Hematopoietic multipotent progenitor cell (in vitro differentiated cells): Measurements from ENCODE around the gene MAPKAPK2. TPM values are rescaled to one million over a fixed set of nuclear protein-coding genes. Genes with fewer than 3 reads are reported as not detected.
"Not testable (repeated sequence)": the region's sequence is repeated elsewhere in the genome, so short reads cannot be mapped to it uniquely, and the experiment has no call there.

Source experiments
- DNase-seq, 3 donors: peaks; one replicate each; pipeline ENCODE4 v3.0.0-alpha.2; 2011 to 2015; ENCODE audit warnings: low read depth in 2 of 3, low spot score in 2 of 3
- small RNA-seq: library from RNA; depleted of rRNA; stranded (forward); fragments of <200 nt; gene quantifications from one replicate; pipeline ENCODE3, GENCODE V24; 2012
- total RNA-seq: library from RNA; depleted of rRNA; stranded (reverse); fragments of >200 nt; gene quantifications from one replicate; pipeline ENCODE4 v1.2.3, GENCODE V29; 2012

MAPKAPK2 gene
- total RNA-seq, 1 donor: 56.3 TPM

GRCh38 chr1:206768472-206769303 lies 84.0 kb downstream of the MAPKAPK2 start:
- no peak for DNase-seq

DNA sequence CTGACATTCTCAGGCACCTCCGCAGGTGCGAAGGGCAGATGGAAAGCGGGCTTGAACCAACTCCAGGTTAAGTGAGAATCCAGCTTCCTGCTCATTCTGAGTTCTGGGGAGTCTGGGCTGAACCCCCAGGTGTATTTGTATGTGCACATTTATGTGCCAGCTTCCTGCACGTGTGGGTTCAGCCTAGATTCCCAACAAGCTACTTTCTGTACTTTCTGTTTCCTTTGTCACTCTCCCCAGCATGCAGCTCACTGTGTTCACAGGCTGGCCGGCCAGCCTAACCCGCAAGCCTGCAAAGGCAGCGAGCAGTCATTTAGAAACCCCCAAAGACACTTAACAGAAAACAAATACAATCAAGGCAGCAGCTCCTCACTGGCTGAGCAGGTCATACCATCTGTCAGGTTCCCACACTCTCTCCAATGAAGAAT lies 84.6 kb downstream of the MAPKAPK2 start:
- no peak for DNase-seq

GRCh38 chr1:206770531-206771337 lies 86.0 kb downstream of the MAPKAPK2 start, which contains the start of gene IL19:
TSS of gene IL19 (plus strand) at chr1:206770773. CDS start at chr1:206836663, 65,890 bp downstream.
- DNase-seq: peak in 2 of 3 donors; percentile 37 to 40

DNA sequence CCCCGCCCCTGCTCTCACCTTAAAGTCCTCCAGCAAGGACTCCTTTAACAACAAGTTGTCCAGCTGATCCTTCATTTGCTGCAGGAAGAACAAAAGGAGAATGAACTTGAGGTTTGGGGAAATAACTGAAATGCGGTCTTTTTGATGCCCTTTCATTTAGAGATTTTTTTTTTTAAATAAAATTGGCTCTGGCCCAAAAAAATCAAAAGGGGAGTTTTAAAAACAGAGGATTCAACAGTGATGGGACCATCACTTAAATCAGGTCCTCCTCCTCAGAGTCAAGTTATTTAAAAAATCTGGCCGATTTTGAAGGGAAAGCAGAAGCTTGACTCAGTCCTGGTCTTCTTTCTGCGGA lies 86.6 kb downstream of the MAPKAPK2 start:
- peak in 1 of 3 donors; percentile 44 for DNase-seq

DNA sequence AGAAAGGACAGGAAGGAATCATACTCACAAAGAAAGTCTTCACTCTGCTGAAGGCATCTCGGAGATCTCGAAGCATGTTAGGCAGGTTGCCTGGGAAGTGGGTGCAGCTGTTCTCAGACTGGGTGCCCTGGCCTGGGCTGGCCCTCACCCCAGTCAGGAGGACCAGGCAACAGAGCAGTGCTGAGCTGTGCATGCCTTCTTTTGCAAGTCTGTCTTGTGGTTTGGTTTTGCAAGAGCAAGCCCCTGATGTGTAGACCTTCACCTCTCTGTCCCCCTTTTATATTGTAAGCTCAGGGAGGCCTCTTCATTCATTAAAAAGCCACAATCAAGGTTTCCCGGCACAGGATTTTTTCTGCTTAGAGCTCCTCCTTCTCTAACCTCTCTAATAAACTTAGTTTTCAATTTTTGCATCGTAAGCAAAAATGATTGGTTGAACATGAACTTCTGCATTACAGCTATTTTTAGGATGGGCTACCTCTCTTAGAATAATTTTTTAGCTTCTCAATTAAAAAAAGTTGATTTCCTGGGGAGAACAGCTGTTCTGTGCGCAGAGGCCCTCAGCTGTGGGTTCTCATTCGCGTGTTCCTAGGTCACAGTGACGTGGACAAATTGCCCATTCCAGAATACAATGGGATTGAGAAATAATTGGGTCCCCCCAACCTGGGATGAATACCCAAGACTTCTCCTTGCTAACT lies 87.7 kb downstream of the MAPKAPK2 start, which contains the start of gene IL10:
IL10 (minus strand) TSS at position 252 of the 695 bp plus-strand sequence; CDS start at position 193, 59 bp downstream.
- peak in 1 of 3 donors; percentile 42 for DNase-seq

- DNase-seq: no peak
Observed at GRCh38 chr1:206774093-206774492, 89.4 kb downstream of the MAPKAPK2 start.

GRCh38 chr1:206776229-206776628 lies 91.5 kb downstream of the MAPKAPK2 start:
- DNase-seq: no peak

GRCh38 chr1:206778031-206778430 lies 93.3 kb downstream of the MAPKAPK2 start:
- no peak for DNase-seq

DNA sequence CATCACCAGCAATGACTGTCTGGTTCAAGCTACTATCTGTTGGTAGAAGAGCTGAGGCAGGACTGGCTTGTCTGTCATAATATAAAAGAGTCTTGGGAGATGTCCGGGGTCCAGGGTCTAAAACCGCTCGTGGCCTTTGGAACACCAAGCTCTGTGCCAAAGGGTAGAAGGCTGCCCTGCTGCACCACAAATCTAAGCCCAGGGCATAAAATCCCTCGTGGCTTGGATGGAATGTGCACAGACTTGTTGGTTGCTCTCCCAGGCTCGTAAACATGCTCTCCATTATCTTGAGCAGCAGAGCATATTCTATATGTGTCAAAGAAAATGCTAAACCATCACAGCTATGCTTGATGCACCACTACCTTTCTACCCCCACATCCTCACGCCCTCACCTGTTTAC lies 94.2 kb downstream of the MAPKAPK2 start:
- not testable (repeated sequence) for DNase-seq

- peak in 1 of 3 donors; percentile 30 for DNase-seq
Observed at GRCh38 chr1:206779638-206780037, 94.9 kb downstream of the MAPKAPK2 start.

GRCh38 chr1:206782448-206782847 lies 97.7 kb downstream of the MAPKAPK2 start:
- peak in 1 of 3 donors; percentile 59 for DNase-seq

GRCh38 chr1:206783506-206783905 lies 98.8 kb downstream of the MAPKAPK2 start:
- no peak for DNase-seq

Small RNAs within 50 kb of the gene (small RNA-seq; reads per million reads assigned to genes)
- not detected for gene RF00019

Other genes with a start within 250 kb of the MAPKAPK2 start
- gene IKBKE, start 214.4 kb upstream of the MAPKAPK2 start, total RNA-seq: 29.4 TPM
- 19.1 TPM for gene RASSF5, start 177.4 kb upstream of the MAPKAPK2 start, total RNA-seq
- 75.4 TPM for gene EIF2D, start 72.4 kb upstream of the MAPKAPK2 start, total RNA-seq
- 11.0 TPM for gene DYRK3, start 49.4 kb upstream of the MAPKAPK2 start, total RNA-seq
- not detected for gene IL19, start 85.9 kb downstream of the MAPKAPK2 start, total RNA-seq
- gene IL10, start 87.6 kb downstream of the MAPKAPK2 start, total RNA-seq: under 0.01 TPM
- gene IL20, start 180.7 kb downstream of the MAPKAPK2 start, total RNA-seq: not detected
- not detected for gene IL24, start 212.5 kb downstream of the MAPKAPK2 start, total RNA-seq
- gene FCMR, start 237.0 kb downstream of the MAPKAPK2 start, total RNA-seq: 15.1 TPM